Measurements from ENCODE around the gene CANT1. TPM values are rescaled to one million over a fixed set of nuclear protein-coding genes. Genes with fewer than 3 reads are reported as not detected.
"Not testable (repeated sequence)": the region's sequence is repeated elsewhere in the genome, so short reads cannot be mapped to it uniquely, and the experiment has no call there.

Gene CANT1
- polyA plus RNA-seq, 3 donors: 42.9 to 53.6 (median 48.6) TPM

DNA sequence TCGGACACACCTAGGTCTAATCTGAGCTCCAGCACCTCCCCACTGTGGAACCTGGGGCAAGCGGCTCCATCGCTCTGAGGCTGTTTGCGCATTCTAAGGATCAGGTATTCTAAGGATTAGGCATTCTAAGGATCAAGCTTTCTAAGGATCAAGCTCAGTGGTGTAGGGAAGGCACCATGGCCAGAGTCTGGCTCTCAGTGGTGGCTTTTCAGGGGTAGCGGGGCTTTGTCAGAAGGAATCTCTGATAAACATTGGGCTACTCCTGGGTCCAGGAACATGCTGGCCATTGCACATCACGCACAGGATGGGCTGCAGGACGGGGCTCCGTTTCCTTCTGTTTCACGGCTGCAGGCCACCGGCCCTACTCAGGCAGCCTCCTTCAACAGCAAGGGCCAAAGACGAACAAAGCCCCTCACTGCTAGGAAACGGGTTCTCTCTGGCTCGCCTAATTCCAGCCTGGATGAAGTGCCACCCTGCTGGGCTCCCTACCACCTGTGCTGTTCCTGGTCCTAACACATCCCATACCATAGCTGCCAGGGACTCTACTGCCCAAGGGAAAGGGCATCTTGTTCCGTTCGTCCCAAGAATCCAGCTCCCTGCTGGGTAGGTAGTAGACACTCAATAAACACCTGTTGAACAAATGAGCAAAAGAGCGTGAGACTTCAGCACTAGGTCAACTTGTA, 19.9 kb upstream of the CANT1 start:
- DNase-seq: no peak

DNA sequence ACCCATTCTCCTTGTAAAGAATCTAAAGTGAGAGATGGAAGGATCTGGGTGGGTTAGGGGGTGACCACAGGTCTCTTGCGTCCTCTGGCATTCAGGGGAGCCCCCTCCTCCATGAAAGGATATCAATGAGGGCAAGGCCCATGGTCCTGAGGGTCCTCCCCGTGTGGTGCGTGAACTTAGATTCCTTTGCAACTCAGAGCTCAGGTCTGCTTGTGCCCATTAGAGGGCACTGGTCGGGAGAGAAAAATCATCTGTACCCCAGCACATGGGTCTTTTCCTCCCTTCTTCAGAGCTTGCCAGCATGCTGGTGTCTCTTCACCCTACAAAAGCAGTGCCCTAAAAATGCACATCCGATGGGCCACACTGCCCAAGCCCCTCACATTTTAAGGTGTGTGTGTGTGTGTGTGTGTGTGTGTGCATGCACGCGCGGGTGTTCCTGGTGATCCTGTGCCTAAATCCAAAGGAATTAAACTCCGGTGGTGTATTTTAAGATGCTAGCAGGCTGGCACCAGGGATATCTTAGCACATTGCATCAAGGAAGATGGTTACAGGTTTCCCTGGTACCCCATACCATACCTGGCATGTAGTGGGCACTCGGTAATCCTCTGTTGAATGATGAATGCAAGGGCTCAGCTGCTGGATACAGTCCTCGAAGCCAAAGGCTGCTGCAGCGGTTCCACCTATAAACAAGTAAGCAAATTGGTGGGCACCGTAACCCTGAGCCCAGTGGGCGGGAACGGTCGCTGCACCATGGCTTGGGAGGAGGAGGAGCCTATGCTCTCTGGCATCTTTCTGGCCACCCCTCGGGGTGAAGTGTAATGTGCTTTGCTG, 19.1 kb upstream of the CANT1 start:
- no peak for DNase-seq

DNA sequence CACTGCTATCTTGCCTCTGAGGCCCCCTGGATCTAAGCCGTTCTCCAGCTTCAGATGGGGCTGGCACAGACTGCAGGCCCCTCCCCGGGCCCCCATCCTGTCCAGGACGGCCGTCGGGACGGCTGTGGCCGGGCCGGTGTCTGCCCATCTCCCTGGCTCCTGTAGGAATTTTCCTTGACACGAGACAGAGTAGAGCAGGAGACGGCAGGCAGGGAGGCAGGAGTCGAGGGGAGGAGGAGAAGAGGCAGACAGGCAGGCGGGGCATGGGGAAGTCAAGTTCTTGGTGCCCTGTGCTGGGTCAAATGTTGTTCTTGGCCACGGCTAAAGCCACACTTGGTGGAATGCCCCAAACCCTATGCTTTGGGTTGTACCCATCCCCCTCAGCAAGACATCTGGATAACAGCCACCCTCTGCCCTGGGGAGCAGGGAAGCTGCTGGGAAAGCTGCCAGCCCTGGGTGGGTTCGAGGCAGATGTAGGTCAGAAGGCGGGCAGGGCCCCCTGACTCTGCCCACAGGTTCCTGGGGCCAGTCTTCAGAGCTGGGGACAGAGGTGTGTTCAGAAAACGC, 18.4 kb upstream of the CANT1 start:
- DNase-seq: no peak

DNA sequence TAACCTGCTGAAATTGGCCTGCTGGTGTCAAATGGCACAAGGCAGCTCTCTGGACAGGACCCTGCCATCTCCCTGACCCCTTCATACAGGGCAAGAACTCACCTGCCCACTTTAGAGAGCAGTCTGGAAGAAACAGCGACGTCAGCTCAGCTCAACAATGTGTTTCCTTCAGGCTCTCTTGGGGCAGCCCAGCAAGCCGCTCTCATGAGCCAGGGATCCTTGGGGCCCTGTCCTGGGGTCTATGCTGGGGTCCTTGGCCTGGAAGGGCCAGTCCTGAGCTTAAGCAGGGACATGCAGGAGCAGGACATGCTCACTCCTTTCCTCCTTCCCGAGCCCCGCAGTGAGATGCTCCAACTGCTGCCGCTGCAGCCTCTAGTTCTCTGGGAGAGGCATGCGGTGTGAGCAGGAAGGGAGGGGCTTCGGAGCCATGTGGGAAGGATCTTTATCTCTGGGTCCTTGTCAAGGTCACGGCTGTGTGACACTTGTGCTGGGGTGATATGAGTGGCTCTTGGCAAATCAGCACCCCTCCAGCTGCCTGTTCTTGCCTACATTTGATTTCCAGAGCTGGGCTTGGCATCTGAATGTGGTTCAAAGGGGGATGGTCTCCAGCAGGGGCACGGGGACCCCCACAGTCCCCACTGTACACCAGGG, 17.8 kb upstream of the CANT1 start:
- DNase-seq: no peak

DNA sequence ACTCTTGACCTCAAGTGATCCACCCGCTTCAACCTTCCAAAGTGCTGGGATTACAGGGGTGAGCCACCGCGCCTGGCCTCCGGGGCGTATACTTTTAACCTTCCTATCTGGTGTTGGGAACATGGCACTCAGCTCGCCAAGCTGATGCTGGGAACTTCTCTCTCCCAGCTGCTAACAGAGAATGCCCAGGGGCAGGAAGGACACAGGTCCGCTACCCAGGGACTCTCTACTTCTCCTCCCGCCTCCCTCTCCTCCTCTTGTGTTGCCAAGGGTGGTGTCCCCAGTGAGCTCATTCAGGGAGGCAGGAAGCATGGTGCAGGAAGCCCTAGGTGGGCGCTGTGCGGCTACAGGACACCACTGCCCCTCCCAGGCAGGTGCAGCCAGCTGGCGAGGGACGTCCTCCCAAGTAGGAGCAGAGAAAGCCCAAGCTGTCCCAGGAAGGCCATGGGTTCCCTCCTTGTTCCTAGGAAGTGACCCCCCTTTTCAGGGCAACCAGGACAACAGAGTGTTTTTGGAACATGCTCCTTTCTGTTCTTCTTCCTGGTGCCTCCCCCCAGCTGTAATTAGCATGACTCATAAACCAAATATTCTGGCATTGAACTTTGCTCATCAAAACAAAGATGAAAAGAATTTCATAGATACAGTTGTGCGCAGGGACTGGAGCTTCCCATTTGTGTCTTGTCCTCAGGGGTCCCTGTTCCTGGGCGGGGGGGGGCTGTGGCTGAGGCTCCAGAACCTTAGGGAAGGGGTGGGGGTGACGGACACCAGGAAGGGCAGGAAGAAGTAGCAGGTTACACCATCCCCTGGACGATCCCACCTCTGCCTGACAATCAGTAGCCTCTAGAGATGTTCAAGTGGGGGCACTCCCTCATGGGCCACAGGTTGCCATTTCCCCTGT, 17.1 kb upstream of the CANT1 start:
- DNase-seq: no peak

DNA sequence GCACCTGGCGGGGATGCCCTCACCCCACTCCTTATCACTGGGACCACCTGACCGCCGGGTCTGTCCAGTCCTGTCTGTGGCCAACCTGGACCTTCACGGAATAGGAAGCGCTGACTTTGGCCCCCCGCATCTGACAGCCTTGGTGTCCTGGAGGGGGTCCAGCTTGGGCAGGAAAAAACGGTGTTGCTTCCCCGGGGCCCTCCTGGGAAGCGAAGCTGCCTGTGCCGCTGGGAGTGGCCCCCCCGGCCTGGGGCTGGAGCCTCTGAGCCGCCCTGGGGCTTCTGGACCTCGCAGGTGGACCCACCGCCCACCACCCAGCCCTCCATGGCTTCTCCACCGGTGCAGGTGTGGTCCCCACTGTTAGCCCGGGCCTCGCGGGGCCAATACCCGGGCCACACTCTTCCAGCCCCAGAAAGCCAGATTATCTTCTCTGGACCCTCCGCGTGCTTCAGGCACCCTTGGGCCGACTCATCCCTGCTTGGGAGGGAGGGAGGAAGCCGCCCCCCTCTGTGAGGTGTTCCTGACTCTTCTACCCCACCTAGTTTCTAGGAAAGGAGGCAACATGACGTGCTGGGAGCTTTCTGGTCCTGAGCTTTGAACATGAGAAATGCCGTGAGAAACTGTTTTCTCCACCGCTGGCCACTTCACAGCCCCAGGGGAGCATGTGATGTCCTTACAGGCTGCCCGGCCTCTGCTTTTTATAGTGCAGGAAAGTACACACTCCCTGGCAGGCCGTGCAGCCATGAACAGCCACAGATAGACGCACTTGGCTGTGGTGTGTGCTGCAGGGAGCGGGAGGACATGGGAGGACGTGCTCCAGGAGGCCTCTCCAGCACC, 15.6 kb upstream of the CANT1 start:
- no peak for DNase-seq

DNA sequence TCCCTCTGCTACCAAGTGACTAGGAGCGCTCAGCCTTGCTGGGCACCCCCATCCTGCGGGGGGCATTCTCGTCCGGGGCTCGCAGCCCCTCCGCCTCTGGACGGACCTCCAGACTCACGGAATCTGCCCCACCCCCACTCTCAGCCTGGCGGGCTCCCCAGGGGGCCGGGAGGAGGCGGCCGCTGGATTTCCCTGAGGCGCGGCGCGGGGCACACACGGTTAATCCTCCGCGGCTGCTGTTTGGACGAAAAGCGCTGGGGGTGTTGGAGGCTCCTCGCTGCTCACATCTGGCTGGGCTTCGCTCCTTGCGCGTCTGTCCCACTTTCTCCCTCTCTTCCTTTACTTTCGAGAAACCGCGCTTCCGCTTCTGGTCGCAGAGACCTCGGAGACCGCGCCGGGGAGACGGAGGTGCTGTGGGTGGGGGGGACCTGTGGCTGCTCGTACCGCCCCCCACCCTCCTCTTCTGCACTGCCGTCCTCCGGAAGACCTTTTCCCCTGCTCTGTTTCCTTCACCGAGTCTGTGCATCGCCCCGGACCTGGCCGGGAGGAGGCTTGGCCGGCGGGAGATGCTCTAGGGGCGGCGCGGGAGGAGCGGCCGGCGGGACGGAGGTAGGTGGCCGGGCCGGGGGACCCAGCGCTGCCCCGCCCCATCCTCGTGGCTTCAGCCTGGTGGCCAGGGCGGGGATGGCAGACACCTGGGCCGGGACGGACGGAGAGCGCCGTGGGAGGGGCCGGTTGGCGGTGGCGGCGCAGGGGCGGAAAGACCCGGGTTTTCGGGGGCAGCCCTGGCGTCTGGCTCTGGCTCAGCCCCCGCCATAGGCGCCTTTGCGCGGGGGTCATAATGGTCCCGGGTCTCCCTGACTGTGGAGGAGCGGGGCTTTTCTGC, 14.6 kb upstream of the CANT1 start, which contains the start of gene C1QTNF1:
C1QTNF1 (plus strand) TSS at position 284 of the 886 bp plus-strand sequence. CDS start 19,800 bp downstream, outside the sequence.
- no peak for DNase-seq

DNA sequence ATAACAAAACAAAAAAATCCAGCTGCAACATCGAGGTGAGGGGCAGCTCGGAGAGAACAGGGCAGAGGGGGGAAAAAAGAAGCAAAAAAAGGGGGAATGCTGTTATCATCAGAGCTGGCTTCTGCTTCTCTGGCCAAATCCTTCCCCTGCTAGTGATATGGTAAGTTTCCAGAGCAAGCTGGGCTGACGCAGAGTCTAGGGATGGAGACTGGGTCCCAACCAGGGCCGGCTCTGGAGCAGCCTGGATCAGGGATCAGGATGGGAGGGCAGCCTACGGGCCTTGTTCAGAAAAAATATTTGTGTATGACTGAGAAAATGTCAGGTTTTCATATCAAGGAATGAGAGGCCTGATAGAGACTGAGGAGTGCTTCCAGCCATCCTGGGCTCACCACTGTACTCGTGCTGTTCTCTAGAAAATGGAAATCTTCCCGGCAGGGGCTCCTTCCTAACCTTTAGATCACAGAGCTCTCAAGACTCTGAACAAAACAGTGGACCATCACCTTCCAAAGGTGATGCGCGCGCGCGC, 13.7 kb upstream of the CANT1 start:
- no peak for DNase-seq

DNA sequence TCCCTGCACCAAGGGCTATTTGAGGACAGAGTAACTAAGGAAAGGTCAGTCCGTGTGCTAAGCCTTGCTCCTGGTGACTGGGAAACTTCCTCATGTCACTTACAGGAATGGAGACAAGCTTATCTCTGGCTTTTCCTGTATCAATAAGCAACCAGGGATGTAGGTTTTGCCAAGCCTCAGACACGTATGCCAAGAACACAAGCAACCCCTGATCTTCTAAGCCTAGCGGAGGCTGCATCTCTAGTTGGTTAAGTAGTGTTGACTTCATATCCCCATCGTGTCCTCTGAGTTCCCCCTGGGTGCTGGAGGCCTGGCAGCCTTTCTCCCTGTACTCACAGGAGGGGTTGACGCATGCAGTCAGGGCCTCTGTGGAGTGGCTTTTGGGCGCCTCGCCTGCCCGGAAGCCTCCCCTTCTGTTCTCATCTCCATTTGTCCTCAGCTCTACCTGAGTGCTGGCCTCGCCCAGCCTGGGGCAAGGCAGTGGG, 13.0 kb upstream of the CANT1 start:
- no peak for DNase-seq

DNA sequence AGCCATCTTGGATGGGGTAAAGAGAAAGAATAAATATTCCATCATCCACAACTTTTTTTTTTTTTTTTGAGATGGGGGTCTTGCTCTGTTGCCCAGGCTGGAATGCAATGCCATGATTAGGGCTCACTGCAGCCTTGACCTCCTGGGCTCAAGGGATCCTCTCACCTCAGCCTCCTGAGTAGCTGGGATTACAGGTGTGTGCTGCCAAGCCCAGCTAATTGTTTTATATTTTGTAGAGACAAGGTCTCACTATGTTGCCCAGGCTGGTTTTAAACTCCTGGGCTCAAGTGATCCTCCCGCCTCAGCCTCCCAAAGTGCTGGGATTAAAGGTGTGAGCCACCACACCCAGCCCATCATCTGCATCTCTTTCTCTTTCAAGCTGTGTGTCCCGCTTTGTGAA, 12.4 kb upstream of the CANT1 start:
- not testable (repeated sequence) for DNase-seq

DNA sequence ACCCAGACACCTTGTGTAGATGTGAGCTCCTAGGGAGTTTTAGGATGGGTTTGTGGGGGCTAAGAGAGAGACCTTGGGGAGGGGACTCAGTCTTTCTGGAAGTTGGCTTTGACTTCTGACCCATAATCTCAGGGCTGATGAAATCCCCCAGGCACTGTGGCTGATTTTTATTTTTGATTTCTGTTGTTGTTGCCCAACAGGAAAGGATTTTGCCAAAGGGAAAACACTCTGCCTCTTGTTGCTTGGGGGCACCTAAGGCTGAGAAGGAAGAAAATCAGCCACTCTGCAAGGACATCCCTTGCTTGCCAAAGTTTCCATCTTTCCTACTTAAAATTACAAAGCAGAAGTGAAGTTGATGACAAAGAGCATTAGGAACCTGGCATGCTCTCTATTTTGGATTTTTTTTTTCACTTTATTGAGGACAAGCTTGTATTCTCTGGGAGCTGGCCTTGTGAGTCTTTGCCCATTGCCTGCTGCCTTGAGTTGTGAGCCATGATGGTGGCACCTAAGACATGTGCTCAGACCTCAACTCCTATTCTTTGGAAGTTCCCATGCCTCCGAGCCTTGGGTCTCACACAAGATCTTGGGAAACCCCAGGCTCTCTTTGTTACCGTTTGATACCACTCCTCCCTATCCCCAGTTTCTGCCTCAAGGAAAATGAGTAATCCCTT, 11.2 kb upstream of the CANT1 start:
- DNase-seq: no peak

DNA sequence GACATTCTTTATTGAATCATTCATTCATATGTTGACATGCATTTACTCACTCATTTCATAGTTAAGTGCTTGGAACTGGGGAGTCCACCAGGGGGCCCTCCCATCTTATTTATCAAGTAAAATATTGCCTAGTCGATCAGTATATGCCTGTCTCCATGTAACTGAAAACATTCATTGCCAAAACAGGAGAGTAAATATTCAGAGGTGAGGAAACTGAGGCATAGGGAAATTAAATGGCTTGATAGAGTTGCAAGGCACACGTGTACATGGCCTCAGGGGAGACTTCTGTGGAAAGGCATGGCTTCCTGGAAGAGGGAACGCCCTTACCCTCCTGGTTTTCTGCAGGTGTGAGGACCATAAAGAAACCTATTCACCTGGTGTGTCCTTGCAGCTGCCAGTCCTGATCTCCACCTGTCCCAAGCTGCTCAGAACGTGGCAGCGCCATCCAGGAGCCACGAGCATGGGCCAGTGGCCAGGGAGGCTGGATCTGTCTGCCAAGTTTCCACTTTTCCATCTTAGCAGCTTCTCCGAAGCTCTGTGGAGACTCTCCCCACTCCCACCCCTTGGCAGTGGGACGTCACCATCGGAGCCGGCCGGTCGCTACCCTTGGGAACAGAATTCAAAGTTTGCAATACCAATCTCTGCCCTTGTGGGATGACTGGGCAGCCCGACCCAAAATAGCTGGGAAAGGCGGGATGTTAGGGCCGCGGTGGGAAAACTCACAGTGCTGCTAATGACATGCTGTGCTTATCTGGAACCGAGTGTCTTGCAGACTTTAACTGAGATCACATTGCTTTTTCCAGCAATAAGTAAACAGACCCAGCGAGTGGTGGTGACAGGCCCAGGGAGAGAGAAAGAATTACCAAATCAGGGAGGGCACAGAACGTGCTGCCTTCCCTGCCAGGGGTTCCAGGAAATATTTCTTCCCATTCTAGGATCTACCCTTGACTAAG, 10.3 kb upstream of the CANT1 start:
- no peak for DNase-seq

DNA sequence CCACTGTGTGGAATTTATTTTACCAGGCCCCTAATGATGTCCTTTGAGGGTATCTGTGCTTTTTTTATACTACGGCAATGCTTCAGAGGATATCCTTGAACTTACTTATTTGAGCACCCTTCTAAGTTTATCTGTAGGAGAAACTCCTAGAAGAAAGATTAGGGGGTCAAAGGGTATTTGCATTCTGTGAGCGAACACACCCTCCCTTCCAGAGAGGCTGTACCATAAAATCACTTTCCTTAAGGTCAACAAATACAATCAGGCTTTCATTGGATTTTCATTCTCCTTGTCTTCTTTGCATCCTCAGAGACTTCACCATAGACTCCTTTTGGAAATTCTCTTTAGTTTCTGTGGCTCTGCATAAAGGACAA, 9.7 kb upstream of the CANT1 start:
- no peak for DNase-seq

DNA sequence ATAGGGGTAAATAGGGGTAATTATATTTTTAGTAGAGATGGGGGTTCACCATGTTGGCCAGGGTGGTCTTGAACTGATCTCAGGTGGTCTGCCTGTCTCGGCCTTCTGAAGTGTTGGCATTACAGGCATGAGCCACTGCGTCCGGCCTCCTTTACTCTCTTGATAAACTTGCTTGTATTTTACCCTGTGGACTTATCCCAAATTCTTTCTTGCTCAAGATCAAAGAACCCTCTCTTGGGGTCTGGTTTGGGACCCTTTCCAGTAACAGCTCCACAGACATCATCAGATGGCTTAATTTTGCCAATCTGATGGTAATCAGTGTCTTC, 8.8 kb upstream of the CANT1 start:
- no peak for DNase-seq

DNA sequence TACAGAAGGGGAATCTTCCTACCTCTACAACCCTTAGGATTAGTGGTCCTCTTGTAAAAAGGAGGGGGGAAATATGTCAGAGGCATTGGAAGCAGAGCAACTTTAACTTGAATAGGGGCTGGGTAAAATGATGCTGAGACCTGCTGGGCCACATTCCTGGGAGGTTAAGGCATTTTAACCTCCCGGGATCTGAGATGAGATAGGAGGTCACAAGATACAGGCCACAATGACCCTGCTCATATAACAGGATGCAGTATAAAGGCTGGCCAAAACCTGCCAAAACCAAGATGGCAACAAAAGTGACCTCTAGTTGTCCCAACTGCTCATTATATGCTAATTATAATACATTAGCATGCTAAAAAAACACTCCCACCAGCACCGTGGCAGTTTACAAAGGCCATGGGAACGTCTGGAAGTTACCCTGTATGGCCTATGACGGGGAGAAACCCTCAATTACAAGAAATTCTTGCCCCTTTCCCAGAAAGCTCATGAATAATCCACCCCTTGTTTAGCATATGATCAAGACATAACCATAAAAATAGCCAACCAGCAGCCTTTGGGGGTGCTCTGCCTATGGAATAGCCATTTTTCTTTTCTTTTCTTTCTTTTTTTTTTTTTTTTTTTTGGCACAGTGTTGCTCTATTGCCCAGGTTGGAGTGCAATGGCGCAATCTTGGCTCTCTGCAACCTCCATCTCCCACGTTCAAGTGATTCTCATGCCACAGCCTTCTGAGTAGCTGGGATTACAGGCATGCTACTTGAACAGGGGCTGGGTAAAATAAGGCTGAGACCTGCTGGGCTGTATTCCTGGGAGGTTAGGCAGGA, 8.2 kb upstream of the CANT1 start:
- no peak for DNase-seq

DNA sequence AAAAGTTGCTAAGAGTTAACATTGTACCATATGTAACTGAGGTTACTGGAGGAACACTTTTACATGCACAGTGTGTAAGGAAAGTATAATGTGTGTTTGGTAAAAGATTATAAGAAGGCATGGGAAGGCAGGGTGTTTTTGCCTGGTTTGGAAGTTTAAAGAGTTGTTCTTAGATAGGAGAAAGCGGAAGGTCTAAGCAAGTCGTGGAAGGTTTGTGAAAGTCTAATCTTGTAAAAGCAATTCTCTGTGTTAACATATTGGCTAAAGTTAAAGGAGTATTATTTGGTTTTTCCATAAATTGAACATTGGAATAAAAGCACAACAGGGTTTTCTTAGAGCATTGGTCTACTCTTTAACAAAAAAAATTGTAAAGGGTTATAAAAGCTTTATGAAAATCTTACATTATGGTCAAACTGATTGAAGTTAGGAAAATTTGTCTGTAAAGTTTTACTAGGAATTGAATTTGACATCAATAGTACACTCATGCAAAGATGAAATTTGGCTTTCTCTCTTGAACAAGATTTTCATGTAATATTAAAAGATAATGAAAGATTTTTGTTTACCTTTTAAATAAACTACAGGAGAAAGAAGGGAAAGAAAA, 4.7 kb upstream of the CANT1 start:
- no peak for DNase-seq
